ENCODE data around the gene PCDH15. TPM values are rescaled to one million over a fixed set of nuclear protein-coding genes. Genes with fewer than 3 reads are reported as not detected.

PCDH15 gene
- total RNA-seq, 2 donors from 2014 or later: 0.19 to 0.51 TPM

DNA sequence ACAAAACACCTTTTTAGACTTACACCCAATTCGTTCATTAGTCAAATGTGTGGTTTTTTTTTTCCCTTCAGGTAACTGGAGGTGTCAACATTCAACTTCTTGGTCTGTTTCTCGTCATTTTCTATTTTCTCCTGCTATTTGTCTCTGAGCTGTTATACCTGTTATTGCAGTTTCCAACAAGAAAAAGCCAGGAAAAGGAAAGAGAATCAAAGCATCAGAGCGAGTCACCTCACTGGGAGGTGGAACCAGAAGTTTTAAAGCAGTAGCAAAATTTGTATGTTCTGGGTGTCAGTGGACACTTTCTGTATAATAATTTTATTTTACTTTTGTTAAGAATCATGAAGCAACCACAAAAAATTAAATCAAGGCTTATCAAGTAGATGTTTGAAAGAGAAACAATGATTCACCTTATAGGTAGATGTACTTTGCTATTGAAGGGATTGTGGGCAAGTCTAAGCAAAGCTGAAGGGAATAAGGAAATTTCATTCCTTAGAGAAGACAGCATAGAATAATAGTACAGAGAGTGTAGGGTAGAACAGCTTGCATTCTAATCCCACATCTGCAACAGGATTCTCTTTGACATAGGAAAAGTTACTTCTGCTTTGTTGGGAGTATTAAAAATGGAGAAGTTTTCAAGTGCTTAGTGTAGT is 675.8 kb downstream of the PCDH15 start:
- Histone ChIP-seq H3K36me3 (no peaks in the 10 kb centered on the region), H3K4me1 (no peaks in the 10 kb centered on the region), H3K9me3 (no peaks in the 10 kb centered on the region), H3K27me3 (no peaks in the 10 kb centered on the region), H3K27ac (no peak overlapping the region), H3K4me3 (no peak overlapping the region)
- no peak for DNase-seq (ENCODE audit: low spot score)
- TF ChIP-seq, protein P1, sequence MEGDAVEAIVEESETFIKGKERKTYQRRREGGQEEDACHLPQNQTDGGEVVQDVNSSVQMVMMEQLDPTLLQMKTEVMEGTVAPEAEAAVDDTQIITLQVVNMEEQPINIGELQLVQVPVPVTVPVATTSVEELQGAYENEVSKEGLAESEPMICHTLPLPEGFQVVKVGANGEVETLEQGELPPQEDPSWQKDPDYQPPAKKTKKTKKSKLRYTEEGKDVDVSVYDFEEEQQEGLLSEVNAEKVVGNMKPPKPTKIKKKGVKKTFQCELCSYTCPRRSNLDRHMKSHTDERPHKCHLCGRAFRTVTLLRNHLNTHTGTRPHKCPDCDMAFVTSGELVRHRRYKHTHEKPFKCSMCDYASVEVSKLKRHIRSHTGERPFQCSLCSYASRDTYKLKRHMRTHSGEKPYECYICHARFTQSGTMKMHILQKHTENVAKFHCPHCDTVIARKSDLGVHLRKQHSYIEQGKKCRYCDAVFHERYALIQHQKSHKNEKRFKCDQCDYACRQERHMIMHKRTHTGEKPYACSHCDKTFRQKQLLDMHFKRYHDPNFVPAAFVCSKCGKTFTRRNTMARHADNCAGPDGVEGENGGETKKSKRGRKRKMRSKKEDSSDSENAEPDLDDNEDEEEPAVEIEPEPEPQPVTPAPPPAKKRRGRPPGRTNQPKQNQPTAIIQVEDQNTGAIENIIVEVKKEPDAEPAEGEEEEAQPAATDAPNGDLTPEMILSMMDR (IDR thresholded peaks at IDR 0.05): no peak

DNA sequence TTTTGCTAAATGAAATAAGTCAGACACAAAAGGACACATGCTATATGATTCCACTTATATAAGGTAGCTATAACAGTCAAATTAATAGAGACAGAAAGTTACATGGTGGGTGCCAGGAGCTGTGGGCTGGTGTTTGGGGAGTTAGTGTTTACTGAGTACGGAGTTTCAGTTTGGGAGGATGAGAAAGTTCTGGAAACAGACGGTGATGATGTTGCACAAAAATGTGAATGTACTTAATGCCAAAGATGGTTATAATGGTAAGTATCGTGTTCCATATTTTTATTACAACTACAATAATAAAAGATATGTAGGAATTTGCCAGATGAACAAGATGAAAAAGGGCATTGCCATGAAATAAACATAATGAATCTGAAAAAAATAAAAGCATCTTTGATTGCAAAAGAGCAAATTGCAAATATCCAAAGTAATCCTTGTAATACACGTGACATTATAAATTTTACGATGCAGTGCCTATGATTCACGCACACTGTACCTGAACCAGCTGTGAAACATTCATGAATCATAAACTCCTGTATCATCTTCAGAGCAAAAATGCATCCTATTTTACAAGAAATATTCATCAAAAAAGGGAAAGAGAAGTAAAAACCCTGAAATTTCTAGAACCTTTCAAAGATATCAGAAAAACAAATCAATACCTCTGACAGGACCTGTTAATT is 676.7 kb downstream of the PCDH15 start:
- no peaks in the 10 kb centered on the region for H3K27me3 ChIP-seq
- TF ChIP-seq, protein P1 (IDR thresholded peaks at IDR 0.05): no peak
- H3K4me3 ChIP-seq: no peak overlapping the region
- no peak for DNase-seq (ENCODE audit: low spot score)
- no peaks in the 10 kb centered on the region for H3K4me1 ChIP-seq
- H3K36me3 ChIP-seq: no peaks in the 10 kb centered on the region
- no peaks in the 10 kb centered on the region for H3K9me3 ChIP-seq
- H3K27ac ChIP-seq: no peak overlapping the region

DNA sequence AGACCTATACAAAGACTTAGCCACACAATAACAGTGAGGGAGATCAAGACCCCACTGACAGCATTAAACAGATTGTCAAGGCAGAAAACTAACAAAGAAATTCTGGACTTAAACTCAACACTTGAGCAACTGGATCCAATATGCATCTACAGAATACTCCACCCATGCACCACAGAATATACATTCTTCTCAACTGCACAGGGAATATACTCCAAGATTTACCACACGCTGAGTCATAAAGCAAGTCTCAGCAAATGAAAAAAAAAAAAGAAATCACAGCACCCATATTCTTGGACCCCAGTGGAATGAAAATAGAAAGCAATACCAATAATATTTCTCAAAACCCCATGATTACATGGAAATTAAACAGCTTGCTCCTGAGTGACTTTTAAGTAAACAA is 680.2 kb downstream of the PCDH15 start:
- Histone ChIP-seq H3K27me3 (no peaks in the 10 kb centered on the region), H3K4me1 (no peaks in the 10 kb centered on the region)
- TF ChIP-seq, protein P1 (IDR thresholded peaks at IDR 0.05): no peak

DNA sequence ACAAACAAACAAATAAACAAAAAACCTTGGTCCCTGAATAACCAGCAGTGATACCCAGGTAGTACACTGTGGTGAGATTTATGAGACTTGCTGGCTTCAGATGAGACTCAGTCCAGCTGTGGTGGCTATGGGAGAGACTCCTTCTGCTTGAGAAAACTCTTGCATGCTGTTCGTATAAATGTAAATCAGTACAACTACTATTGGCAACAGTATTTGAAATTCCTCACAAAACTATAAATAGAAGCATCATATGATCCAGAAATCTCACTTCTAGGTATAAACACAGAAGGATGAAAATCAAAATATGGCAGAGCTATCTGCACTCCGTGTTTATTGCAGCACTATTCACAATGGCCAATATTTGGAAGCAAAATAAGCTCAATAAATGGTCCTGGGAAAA is 692.1 kb downstream of the PCDH15 start:
- no peaks in the 10 kb centered on the region for H3K27me3 ChIP-seq
- H3K36me3 ChIP-seq: no peaks in the 10 kb centered on the region
- H3K4me3 ChIP-seq: no peak overlapping the region
- H3K9me3 ChIP-seq: no peaks in the 10 kb centered on the region
- H3K4me1 ChIP-seq: no peaks in the 10 kb centered on the region
- no peak for DNase-seq (ENCODE audit: low spot score)
- TF ChIP-seq, protein P1 (IDR thresholded peaks at IDR 0.05): no peak
- H3K27ac ChIP-seq: no peak overlapping the region

More for the DNA sequence above, 680.2 kb downstream of the PCDH15 start:
- Histone ChIP-seq H3K36me3 (no peaks in the 10 kb centered on the region), H3K4me3 (no peak overlapping the region), H3K9me3 (no peaks in the 10 kb centered on the region), H3K27ac (no peak overlapping the region)
- no peak for DNase-seq (ENCODE audit: low spot score)

DNA sequence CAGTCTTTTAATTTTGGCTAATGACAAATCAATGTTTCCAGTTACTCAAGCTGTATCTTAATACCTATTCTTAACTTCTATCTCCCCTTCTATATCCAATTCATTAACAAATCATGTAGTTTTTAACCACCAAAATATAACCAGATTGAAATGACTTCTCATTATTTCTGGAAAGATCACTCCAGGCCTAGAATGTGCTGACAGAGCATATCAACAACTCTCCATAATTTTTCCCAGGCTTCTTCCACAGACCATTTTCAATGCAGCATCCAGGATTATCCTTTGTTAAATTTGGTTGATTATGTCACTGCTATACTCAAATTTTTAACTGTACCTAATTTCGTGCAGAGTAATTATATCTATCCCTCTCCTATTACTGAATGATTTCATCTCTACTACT is 704.1 kb downstream of the PCDH15 start:
- Histone ChIP-seq H3K27me3 (no peaks in the 10 kb centered on the region), H3K36me3 (no peaks in the 10 kb centered on the region), H3K9me3 (peaks cover 0 to 5% of the 10 kb centered on the region in 2 donors), H3K4me3 (no peak overlapping the region), H3K4me1 (no peaks in the 10 kb centered on the region), H3K27ac (no peak overlapping the region)
- TF ChIP-seq, protein P1 (IDR thresholded peaks at IDR 0.05): no peak
- DNase-seq (ENCODE audit: low spot score): no peak
